Naive thymus-derived CD8-positive, alpha-beta T cell (primary cell): ENCODE results near the gene SHISA7. TPM values are rescaled to one million over a fixed set of nuclear protein-coding genes. Genes with fewer than 3 reads are reported as not detected.

ENCODE experiments used
- ATAC-seq, 2 donors: fragments of 150-1000 bp; cut with Tn5 transposase in 1 of 2; sonication (Bioruptor Pico), chemical (Tn5 transposase) in 1 of 2; 1 replicate in 1 of 2; 2 replicates in 1 of 2; pipeline ENCODE4 v1.10.0; 2021; ENCODE audit warnings: mild to moderate bottlenecking in 2 of 2, moderate library complexity in 2 of 2
- POLR2A ChIA-PET: fragments of 350-600 bp; sonication (Branson Sonifier 250); formaldehyde crosslinking; loops from one replicate; lab custom pipeline; 2021; ENCODE audit warnings: antibody characterized with exemption; lab: Charles Lee
- DNase-seq, 10 donors: peaks; one replicate each; pipeline versions ENCODE4 v3.0.0 to v3.0.0-alpha.2; 2020 to 2022
- H3K27ac Mint-ChIP-seq, 10 donors: one replicate each; pipeline ENCODE4 v1.8.0; 2020 to 2022; ENCODE audit warnings: mild to moderate bottlenecking in 10 of 10, mixed read lengths in 10 of 10, moderate library complexity in 4 of 10, inconsistent platforms in 1 of 10
- H3K27me3 Mint-ChIP-seq, 5 donors: one replicate each; pipeline ENCODE4 v1.8.0; 2021 to 2022; ENCODE audit warnings: mixed read lengths in 5 of 5
- H3K36me3 Mint-ChIP-seq, 3 donors: one replicate each; pipeline ENCODE4 v1.8.0; 2020 to 2022; ENCODE audit warnings: mixed read lengths in 3 of 3, mild to moderate bottlenecking in 2 of 3, inconsistent platforms in 1 of 3
- H3K4me1 Mint-ChIP-seq, 4 donors: one replicate each; pipeline ENCODE4 v1.8.0; 2021 to 2022; ENCODE audit warnings: mixed read lengths in 4 of 4
- H3K4me3 Mint-ChIP-seq, 10 donors: one replicate each; pipeline ENCODE4 v1.8.0; 2020 to 2022; ENCODE audit warnings: mild to moderate bottlenecking in 10 of 10, mixed read lengths in 10 of 10, moderate library complexity in 6 of 10, inconsistent platforms in 1 of 10
- H3K9me3 Mint-ChIP-seq, 9 donors: one replicate each; pipeline ENCODE4 v1.8.0; 2020 to 2022; ENCODE audit warnings: mixed read lengths in 9 of 9, mild to moderate bottlenecking in 3 of 9, inconsistent platforms in 1 of 9, moderate library complexity in 1 of 9
- polyA plus RNA-seq, 3 donors: library from polyadenylated mRNA; unstranded; fragments of 300-500 nt; fragmentation: Illumina TruSeq; gene quantifications; one replicate each; pipeline ENCODE4 v1.2.3, GENCODE V29; 2021
- total RNA-seq, 8 experiments: library from RNA in 2 of 8; stranded (reverse) in 2 of 8; gene quantifications; one replicate each; pipeline ENCODE4 v1.2.3 and lab custom pipeline; 2021 to 2026

The SHISA7 gene
- total and polyA plus RNA-seq, 5 experiments from 2014 or later: not detected

DNA sequence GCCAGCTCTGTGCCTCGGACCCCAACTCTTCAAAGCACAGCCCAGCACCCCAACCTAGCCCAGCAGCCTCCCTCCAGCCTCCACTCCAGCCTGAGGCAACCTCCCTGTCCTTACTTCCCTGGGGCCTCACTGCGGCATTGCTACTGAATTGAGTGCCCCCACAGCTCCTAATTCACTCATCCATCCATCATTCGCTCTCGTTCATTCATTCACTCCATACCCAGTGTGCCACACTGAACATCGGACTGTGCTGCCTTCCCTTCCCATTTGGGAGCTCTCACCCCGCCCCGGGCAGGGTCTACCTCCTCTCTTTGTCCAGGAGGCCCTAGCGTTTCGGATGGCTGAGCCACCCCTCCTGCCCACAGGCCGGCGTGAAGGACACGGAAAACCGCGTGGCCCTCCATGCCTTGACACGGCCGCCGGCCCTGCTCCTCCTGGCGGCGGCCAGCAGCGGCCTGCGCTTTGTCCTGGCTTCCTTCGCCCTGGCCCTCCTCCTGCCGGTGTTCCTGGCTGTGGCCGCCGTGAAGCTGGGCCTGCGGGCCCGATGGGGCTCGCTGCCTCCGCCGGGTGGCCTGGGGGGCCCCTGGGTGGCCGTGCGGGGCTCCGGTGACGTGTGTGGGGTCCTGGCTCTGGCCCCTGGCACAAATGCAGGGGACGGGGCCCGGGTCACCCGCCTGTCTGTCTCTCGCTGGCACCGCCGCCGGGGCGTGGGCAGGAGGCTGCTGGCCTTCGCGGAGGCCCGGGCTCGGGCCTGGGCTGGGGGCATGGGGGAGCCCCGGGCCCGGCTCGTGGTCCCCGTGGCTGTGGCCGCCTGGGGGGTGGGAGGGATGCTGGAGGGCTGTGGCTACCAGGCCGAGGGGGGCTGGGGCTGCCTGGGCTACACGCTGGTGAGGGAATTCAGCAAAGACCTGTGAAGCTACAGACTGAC is 43.2 kb upstream of the SHISA7 start:
- no peak for DNase-seq
- no peaks in the 10 kb centered on the region for H3K36me3 Mint-ChIP-seq
- H3K27ac Mint-ChIP-seq: peak overlapping the region; percentile 63 to 97 (median 90)
- peak overlapping the region; percentile 48 to 88 (median 77) for H3K4me3 Mint-ChIP-seq
- ATAC-seq: no peak
- H3K27me3 Mint-ChIP-seq: peaks cover 0 to 2% (median 0%) of the 10 kb centered on the region in 5 donors
- H3K9me3 Mint-ChIP-seq: no peaks in the 10 kb centered on the region
- peaks cover 3 to 14% (median 13%) of the 10 kb centered on the region in 4 donors for H3K4me1 Mint-ChIP-seq
- POLR2A ChIA-PET: interaction anchor here (1.0 to 2.1 kb wide), 2 partner anchors 10 to 18 kb away, joined by 3 to 20 read pairs; partner anchors contain the start of gene ZNF628

DNA sequence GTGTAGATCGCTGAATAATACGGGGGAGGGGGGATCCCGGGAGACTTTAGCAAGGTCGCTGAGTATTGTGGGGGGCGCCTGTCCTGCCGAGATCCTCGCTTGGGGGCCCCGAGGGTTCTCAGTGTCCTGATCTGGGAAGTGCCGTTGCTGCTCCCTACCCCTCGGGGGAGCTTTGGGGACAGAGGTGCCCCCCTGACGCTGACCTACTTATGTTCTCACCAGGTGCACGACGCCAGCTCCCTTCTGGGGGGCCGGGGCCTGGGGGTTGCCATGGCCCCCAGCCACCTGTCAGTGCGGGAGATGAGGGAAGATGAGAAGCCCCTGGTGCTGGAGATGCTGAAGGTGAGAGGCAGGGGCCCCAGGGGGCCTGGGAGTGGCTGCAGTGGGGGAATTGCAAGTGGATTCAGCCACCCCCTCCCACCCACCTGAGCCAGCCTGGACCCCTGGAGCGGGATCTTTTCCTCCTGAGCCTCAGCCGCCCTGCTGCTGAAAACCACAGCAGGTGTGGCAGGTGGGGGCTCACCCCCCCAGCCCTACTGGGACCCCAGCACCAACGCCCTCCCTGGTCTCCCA is 42.4 kb upstream of the SHISA7 start:
- peak overlapping the region; percentile 63 to 97 (median 91) for H3K27ac Mint-ChIP-seq
- POLR2A ChIA-PET: interaction anchor here (1.0 to 2.1 kb wide), 5 partner anchors 9 to 368 kb away, joined by 3 to 20 read pairs (median 6); partner anchors contain the start of genes PPP1R12C, U2AF2 and ZNF628
- ATAC-seq (peak; percentile 31 to 35), DNase-seq (peak in 2 of 10 donors; percentile 12 to 22)
- peaks cover 0 to 2% (median 0%) of the 10 kb centered on the region in 5 donors for H3K27me3 Mint-ChIP-seq
- no peaks in the 10 kb centered on the region for H3K9me3 Mint-ChIP-seq
- H3K4me3 Mint-ChIP-seq: peak overlapping the region; percentile 67 to 88 (median 79)
- H3K4me1 Mint-ChIP-seq: peaks cover 3 to 14% (median 14%) of the 10 kb centered on the region in 4 donors
- no peaks in the 10 kb centered on the region for H3K36me3 Mint-ChIP-seq

DNA sequence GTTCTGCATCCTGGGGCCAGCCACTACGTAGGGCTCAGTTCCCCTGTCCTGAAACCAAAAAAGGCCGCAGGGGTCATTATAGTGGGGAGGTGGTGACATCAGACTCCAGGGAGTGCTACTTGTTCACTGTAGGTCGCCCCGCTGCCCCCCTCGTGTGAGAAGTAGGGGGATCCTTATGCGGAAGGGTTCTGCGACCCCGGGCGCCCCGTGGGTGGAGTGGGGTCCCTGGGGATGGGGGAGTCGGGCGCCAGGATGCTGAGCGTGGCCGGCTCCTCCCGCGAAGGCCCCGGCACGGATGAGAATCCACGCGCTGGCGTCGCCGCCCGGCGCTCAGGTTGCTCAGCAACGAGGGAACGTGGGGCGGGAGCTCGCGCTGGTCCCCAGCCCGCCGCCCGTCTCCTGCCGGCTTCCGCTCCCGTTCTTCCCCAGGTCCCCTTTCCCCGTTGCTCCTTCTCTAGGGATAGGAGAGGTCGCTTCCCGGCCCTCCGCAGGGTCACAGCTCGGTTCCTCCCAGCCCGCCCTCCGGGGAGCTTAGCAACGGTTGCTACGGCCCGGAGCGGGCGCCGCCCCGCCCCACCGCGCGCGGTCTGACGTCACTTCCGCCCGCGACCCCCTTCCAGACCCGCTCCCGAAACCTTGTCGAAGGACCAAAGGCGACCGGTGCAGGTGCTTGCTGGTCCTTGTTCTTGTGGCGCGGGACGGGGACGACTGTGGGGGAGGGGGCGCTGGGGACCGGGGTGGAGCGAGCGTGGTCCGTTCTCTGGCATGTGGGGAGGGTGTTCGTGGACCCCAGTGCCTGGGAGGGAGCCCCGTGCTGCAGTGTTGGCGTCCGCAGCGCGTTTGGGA is 41.7 kb upstream of the SHISA7 start, which contains the start of gene NAT14:
Gene NAT14, plus strand, starts transcription at position 596 of the 846 bp plus-strand sequence. CDS start 521 bp downstream, outside the sequence.
- peak within 1 kb of the TSS; percentile 67 to 88 (median 79) for H3K4me3 Mint-ChIP-seq
- H3K27ac Mint-ChIP-seq: peak within 1 kb of the TSS; percentile 63 to 97 (median 91)

DNA sequence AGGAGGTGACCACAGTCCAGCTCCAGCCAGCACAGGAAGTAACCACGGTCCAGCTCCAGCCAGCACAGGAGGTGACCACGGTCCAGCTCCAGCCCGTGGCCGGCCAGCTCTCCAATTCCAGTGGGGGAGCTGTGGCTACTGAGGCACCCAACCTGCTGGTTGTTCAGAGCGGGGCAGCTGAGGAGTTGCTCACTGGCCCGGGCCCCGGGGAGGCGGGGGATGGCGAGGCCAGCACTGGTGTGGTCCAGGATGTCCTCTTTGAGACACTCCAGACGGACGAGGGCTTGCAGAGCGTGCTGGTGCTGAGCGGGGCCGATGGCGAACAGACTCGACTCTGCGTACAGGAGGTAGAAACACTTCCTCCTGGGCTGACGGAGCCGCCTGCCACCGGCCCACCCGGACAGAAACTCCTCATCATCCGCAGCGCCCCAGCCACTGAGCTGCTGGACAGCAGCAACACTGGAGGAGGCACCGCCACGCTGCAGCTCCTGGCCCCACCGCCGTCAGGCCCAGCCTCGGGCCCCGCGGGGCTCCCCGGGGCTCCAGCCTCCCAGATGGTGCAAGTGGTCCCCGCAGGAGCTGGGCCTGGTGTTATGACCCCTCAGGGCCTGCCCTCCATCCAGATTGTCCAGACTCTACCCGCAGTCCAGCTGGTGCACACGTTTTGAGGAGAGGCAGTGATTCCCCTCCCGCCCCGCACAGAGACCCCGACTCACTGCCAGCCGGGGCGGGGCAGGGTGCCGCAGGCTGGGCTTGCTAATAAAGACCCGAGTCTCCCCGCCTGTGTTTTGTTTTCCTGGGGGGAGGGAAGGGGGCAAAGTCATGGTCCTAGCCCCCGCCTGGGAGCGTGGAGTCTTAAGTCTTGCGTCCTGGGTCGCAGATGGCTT is 40.8 kb upstream of the SHISA7 start:
- Mint-ChIP-seq H3K4me1 (peaks cover 13 to 25% (median 25%) of the 10 kb centered on the region in 4 donors), H3K27ac (peak overlapping the region in 4 of 10 donors; percentile 44 to 95 (median 70)), H3K36me3 (peaks cover 0 to 5% (median 0%) of the 10 kb centered on the region in 3 donors), H3K27me3 (no peaks in the 10 kb centered on the region), H3K9me3 (no peaks in the 10 kb centered on the region), H3K4me3 (peak overlapping the region; percentile 26 to 79 (median 64))
- ATAC-seq (no peak), DNase-seq (no peak)
- POLR2A ChIA-PET: interaction anchor here (0.6 to 2.1 kb wide), 7 partner anchors 8 to 171 kb away, joined by 3 to 20 read pairs (median 5); partner anchors contain the start of genes CCDC106, ISOC2, U2AF2 and ZNF628

More for the DNA sequence above, 41.7 kb upstream of the SHISA7 start, which contains the start of gene NAT14:
- POLR2A ChIA-PET: interaction anchor here (1.0 to 2.1 kb wide), 6 partner anchors 8 to 367 kb away, joined by 3 to 20 read pairs (median 6); partner anchors contain the start of genes PPP1R12C, U2AF2 and ZNF628
- Mint-ChIP-seq H3K9me3 (no peaks in the 10 kb centered on the region), H3K27me3 (no peaks in the 10 kb centered on the region), H3K4me1 (peaks cover 6 to 17% (median 16%) of the 10 kb centered on the region in 4 donors), H3K36me3 (peaks cover 0 to under 1% (median 0%) of the 10 kb centered on the region in 3 donors)
- peak; percentile 70 to 82 for ATAC-seq
- peak; percentile 57 to 83 (median 76) for DNase-seq

DNA sequence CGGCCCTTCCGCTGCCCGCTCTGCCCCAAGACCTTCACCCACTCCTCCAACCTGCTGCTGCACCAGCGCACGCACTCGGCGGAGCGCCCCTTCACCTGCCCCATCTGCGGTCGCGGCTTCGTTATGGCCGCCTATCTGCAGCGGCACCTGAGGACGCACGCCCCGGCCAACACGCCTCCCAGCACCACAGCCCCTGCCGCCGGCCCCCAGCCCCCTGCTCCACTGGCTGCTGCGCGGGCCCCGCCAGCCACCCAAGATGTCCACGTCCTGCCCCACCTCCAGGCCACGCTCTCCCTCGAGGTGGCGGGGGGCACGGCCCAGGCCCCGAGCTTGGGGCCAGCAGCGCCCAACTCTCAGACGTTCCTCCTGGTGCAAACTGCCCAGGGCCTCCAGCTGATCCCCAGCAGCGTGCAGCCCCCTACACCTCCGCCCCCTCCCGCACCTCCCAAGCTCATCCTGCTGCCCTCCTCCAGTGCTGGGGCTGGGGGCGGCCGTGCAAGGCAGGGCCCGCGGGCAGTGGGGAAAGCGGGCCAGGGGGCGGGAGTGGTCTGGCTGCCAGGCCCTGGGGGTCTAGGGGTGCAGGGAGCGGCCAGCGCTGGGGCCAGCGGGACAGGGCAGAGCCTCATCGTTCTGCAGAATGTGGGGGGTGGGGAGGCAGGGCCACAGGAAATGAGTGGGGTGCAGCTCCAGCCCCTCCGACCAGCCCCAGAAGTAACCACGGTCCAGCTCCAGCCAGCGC is 40.0 kb upstream of the SHISA7 start:
- H3K9me3 Mint-ChIP-seq: no peaks in the 10 kb centered on the region
- H3K27me3 Mint-ChIP-seq: no peaks in the 10 kb centered on the region
- POLR2A ChIA-PET: interaction anchor here (1.3 to 1.8 kb wide), 4 partner anchors 10 to 171 kb away, joined by 4 to 6 read pairs (median 5); partner anchors contain the start of genes ISOC2 and U2AF2
- H3K27ac Mint-ChIP-seq: peak overlapping the region in 1 of 10 donors; percentile 48
- H3K4me1 Mint-ChIP-seq: peaks cover 20 to 33% (median 33%) of the 10 kb centered on the region in 4 donors
- peak overlapping the region in 1 of 10 donors; percentile 36 for H3K4me3 Mint-ChIP-seq
- ATAC-seq (no peak), DNase-seq (peak in 1 of 10 donors; percentile 62)
- peaks cover 0 to 5% (median 0%) of the 10 kb centered on the region in 3 donors for H3K36me3 Mint-ChIP-seq

DNA sequence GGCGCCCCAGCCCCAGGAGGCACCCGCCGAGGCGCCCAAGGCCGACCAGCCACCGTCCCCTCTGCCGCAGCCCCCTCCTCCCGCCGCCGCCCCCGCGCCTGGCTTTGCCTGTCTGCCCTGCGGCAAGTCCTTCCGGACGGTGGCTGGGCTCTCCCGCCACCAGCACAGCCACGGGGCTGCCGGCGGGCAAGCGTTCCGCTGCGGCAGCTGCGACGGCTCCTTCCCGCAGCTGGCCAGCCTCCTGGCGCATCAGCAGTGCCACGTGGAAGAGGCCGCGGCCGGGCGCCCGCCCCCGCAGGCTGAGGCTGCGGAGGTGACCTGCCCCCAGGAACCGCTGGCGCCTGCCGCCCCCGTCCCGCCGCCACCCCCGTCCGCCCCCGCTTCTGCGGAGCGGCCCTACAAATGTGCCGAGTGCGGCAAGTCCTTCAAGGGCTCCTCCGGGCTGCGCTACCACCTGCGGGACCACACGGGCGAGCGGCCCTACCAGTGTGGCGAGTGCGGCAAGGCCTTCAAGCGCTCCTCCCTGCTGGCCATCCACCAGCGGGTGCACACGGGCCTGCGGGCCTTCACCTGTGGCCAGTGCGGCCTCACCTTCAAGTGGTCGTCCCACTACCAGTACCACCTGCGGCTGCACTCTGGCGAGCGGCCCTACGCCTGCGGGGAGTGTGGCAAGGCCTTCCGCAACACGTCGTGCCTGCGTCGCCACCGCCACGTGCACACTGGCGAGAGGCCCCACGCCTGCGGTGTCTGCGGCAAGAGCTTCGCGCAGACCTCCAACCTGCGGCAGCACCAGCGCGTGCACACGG is 39.3 kb upstream of the SHISA7 start:
- ATAC-seq: no peak
- H3K4me1 Mint-ChIP-seq: peaks cover 24 to 39% (median 37%) of the 10 kb centered on the region in 4 donors
- H3K36me3 Mint-ChIP-seq: peaks cover 0 to 5% (median 0%) of the 10 kb centered on the region in 3 donors
- peak overlapping the region in 1 of 10 donors; percentile 36 for H3K4me3 Mint-ChIP-seq
- no peaks in the 10 kb centered on the region for H3K27me3 Mint-ChIP-seq
- POLR2A ChIA-PET: interaction anchor here (1.3 to 1.4 kb wide), 2 partner anchors 12 to 21 kb away, joined by 4 to 5 read pairs; partner anchors contain the start of gene ISOC2
- H3K27ac Mint-ChIP-seq: no peak overlapping the region
- no peaks in the 10 kb centered on the region for H3K9me3 Mint-ChIP-seq
- DNase-seq: no peak

DNA sequence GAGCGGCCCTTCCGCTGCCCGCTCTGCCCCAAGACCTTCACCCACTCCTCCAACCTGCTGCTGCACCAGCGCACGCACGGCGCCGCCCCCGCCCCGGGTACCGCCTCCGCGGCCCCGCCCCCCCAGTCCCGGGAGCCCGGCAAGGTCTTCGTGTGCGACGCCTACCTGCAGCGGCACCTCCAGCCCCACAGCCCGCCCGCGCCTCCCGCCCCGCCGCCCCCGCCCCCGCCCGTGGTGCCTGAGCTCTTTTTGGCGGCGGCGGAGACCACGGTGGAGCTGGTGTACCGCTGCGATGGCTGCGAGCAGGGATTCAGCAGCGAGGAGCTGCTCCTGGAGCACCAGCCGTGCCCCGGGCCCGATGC is 38.7 kb upstream of the SHISA7 start:
- H3K9me3 Mint-ChIP-seq: no peaks in the 10 kb centered on the region
- no peaks in the 10 kb centered on the region for H3K27me3 Mint-ChIP-seq
- no peak for ATAC-seq

DNA sequence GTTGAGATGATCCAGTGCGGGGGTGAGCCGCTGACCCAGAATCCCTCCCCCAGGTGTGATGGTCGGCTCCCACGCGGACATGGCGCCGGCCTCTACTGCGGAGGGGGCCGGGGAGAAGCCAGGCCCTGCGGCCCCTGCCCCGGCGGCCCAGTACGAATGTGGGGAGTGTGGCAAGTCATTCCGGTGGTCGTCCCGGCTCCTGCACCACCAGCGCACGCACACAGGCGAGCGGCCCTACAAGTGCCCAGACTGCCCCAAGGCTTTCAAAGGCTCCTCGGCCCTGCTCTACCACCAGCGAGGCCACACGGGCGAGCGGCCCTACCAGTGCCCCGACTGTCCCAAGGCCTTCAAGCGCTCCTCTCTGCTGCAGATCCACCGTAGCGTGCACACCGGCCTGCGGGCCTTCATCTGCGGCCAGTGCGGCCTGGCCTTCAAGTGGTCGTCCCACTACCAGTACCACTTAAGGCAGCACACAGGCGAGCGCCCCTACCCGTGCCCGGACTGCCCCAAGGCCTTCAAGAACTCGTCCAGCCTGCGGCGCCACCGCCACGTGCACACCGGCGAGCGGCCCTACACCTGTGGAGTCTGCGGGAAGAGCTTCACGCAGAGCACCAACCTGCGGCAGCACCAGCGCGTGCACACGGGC is 38.2 kb upstream of the SHISA7 start:
- H3K27ac Mint-ChIP-seq: no peak overlapping the region
- no peak for ATAC-seq
- no peaks in the 10 kb centered on the region for H3K9me3 Mint-ChIP-seq
- POLR2A ChIA-PET: no interaction called here
- peak in 1 of 10 donors; percentile 61 for DNase-seq
- no peaks in the 10 kb centered on the region for H3K27me3 Mint-ChIP-seq
- H3K4me1 Mint-ChIP-seq: peaks cover 26 to 46% (median 39%) of the 10 kb centered on the region in 4 donors
- H3K4me3 Mint-ChIP-seq: no peak overlapping the region
- H3K36me3 Mint-ChIP-seq: peaks cover 0 to 5% (median 0%) of the 10 kb centered on the region in 3 donors

More for the DNA sequence above, 38.7 kb upstream of the SHISA7 start:
- POLR2A ChIA-PET: no interaction called here
- Mint-ChIP-seq H3K4me1 (peaks cover 26 to 45% (median 39%) of the 10 kb centered on the region in 4 donors), H3K36me3 (peaks cover 0 to 5% (median 0%) of the 10 kb centered on the region in 3 donors), H3K4me3 (no peak overlapping the region), H3K27ac (no peak overlapping the region)
- DNase-seq: no peak

DNA sequence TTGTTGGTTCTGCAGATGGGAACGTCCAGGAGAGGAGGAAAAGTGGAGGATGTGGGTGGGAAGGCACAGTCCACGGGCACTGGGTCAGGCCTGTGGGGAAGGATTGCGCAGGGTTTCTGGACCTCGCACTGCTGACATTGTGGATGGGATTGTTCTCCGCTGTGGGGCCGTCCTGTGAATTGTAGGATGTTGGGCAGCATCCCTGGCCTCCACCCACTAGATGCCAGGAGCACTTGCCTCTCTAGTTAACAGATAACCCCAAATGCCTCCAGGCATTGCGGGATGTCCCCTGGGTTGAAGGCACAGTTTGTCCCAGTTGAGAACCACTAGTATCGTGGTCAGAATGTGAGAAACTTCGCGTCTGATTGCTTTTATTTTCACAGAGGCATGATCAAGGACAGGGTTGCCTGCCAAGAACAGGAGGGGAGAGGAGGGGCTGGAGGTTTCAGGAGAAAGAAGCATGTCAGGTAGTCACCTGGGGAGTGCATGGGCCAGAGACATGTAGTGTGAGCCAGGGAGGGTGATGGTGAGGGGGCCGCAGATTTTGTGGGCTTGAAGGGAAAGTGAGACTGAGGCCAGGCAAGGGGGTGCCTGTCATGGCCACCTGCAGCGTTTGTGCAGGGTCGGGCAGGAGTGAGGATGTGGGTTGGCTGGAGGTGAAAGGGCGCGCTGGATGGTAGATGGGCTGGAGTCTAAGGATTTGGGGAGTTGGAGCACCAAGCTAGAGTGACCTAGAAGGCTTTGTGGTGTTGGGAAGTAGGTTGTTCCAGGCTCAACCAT is 36.5 kb upstream of the SHISA7 start:
- Mint-ChIP-seq H3K4me1 (peaks cover 22 to 42% (median 31%) of the 10 kb centered on the region in 4 donors), H3K36me3 (peaks cover 0 to 5% (median 0%) of the 10 kb centered on the region in 3 donors), H3K27ac (peak overlapping the region in 8 of 10 donors; percentile 3 to 87 (median 60)), H3K4me3 (peak overlapping the region in 8 of 10 donors; percentile 10 to 86 (median 34)), H3K9me3 (no peaks in the 10 kb centered on the region), H3K27me3 (no peaks in the 10 kb centered on the region)
- no peak for ATAC-seq
- POLR2A ChIA-PET: no interaction called here
- DNase-seq: no peak
